Esophagus squamous epithelium (tissue), 4 donors: Measurements from ENCODE around the gene NRAP.

Source experiments
- POLR2A ChIP-seq, 4 donors: fragments of 450-650 bp; IDR thresholded peaks; one replicate each; pipeline ENCODE4 v1.6.1; 2017; ENCODE audit warnings: antibody characterized with exemption in 4 of 4, mild to moderate bottlenecking in 4 of 4, moderate library complexity in 3 of 4
- TF ChIP-seq, protein P1 (sequence below), 6 experiments: fragments of 450-650 bp in 4 of 6; fragments of 200-600 bp in 2 of 6; sonication (generic) in 2 of 6; IDR thresholded peaks; one replicate each; pipeline ENCODE4 v1.5.1; 2016 to 2019; ENCODE audit warnings: antibody characterized with exemption in 6 of 6, mild to moderate bottlenecking in 4 of 6, moderate library complexity in 4 of 6

DNA sequence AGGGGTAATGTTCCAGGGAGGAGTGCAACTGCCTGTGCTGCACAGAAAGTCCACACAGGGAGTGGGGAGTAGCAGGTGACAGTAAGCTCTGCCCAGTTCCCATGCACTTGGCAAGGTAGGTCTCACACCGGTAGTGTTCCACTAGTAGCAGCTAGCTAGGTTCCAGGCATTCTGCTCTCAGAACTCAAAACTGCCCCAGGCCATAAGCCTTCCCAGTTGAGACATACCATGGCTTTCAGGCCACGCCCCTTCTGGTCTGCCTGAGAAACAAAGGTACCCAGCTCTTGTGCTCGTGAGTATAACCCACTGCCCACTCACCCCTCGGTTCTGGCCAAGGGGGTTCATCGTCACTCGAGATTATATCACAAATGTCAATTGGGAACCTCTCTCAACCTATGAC lies 28.4 kb upstream of the NRAP start:
- TF ChIP-seq, protein P1, sequence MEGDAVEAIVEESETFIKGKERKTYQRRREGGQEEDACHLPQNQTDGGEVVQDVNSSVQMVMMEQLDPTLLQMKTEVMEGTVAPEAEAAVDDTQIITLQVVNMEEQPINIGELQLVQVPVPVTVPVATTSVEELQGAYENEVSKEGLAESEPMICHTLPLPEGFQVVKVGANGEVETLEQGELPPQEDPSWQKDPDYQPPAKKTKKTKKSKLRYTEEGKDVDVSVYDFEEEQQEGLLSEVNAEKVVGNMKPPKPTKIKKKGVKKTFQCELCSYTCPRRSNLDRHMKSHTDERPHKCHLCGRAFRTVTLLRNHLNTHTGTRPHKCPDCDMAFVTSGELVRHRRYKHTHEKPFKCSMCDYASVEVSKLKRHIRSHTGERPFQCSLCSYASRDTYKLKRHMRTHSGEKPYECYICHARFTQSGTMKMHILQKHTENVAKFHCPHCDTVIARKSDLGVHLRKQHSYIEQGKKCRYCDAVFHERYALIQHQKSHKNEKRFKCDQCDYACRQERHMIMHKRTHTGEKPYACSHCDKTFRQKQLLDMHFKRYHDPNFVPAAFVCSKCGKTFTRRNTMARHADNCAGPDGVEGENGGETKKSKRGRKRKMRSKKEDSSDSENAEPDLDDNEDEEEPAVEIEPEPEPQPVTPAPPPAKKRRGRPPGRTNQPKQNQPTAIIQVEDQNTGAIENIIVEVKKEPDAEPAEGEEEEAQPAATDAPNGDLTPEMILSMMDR (IDR thresholded peaks at IDR 0.05), result no peak
- TF ChIP-seq POLR2A (IDR thresholded peaks at IDR 0.05), result no peak
